ENCODE measurements around the gene CRACR2A.
A peak's percentile ranks its signal among the peaks of the same experiment; 100 is the strongest.

The CRACR2A gene

DNA sequence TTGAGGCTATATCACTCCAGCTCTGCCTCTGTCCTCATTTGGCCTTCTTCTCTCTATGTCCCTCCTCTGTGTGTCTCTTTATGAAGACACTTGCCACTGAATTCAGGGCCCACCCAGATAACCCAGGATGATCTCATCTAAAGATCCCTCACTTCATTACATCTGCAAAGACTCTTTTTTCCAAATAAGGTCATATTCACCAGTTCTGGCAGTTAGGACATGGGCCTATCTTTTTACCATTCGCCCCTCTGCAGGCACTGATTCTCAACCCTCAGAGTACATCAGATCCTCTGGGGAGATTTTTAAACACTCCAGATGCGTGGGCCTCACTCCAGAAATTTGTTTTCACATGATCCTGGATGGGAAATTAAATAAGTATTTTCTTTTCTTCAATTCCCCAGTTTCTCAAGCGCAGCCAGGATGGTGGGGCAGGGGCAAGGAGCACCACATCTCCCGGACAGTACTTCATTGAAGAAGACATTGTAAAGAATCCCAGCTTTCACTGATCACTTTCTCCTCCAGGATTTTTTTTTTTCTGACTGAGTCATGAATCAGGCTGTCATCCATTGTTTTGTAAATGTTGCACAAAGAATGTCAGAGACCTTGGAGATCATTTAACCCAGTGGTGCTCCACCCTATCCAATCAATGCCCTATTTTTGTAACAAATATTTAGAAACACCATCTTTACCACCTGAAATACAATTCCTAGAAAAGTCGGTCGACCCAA lies 27.4 kb downstream of the CRACR2A start:
- DNase-seq (ENCODE audit: low read depth): no peak

DNA sequence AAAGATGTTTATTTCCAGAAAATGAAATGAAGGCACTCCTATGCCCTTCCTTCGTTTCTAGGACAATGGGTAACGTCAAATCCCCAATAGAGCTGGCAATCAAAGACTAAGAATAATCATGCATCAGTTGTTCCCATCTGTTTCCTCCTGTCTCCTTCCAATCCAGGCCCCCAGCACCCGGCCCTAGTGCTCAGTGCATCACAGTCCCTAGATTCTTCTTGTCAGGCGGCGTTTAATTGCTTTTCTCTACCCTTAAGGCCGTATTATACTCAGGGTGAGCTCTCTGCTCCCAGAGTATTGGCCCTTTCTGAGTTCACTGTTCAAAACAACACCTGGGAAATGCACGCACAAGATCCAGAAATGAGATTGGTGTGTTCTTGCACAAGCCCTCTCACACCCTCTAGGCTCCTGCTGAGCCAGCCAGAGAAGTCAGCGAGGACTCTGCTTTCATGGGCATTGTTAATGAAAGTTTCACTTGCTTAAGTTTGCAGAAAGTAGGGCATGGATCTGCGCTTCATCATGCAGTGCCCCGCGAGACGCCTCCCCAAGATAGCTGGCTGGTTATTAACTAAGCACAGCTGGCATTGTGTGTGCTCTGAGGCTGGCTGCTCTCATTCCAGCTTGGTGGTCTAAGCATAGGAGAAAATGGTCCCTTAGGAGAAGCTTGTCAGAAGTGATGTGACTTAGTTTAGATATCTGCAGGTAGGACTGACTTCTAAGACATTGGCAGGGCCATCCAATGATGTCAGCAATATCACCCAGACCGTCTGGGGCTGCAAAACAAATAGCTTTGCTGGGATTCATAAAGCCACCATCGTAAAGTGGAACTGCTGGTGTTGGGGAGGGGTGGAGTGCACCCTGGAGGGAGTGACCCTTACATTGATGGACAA lies 28.7 kb downstream of the CRACR2A start:
- DNase-seq (ENCODE audit: low read depth): no peak

DNA sequence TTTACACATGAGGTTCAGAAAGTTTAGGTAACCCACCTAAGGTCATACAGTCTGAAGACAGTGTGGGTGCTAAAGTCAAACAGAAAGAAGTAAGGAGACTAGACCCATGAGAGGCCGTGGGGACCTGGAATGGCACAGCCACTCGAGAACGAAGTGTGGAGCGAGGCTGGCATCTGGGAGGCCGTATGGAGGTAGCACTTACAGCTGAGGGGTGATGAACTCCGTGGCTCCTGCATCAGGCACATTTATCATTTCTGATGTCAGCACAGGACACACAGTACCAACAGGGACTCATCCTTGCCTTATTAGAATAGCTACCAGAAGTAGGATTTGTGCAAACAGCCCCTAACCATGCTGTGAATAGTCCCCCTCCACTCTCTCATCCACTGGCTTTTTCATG lies 30.5 kb downstream of the CRACR2A start:
- DNase-seq (ENCODE audit: low read depth): no peak

- DNase-seq (ENCODE audit: low read depth): no peak
Measured at GRCh38 chr12:3720772-3721171, 32.1 kb downstream of the CRACR2A start.

- DNase-seq (ENCODE audit: low read depth): no peak
Measured at GRCh38 chr12:3718100-3718499, 34.8 kb downstream of the CRACR2A start.

GRCh38 chr12:3717283-3717898 lies 35.5 kb downstream of the CRACR2A start:
- DNase-seq (ENCODE audit: low read depth): no peak

DNA sequence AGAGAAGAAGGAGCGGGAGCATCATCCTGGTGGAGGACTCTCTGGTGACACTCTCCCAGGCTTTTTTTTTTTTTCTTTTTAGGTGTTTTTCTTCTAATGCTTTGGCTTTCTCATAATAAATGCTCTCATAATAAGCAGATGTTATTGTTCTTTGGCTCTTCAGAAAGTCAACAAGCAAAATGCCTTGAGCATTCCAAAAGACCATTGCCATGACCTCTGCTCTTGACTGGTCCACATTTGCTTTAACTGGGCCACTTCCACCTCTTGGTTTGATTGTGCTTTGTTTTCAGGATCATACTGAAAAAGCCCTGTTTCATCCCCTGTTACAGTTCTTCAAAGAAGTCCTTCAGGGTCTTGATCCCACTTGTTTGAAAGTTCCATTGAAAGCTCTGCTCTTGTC lies 36.9 kb downstream of the CRACR2A start:
- DNase-seq (ENCODE audit: low read depth): no peak

- no peak for DNase-seq (ENCODE audit: low read depth)
Measured at GRCh38 chr12:3713947-3714346, 39.0 kb downstream of the CRACR2A start.

DNA sequence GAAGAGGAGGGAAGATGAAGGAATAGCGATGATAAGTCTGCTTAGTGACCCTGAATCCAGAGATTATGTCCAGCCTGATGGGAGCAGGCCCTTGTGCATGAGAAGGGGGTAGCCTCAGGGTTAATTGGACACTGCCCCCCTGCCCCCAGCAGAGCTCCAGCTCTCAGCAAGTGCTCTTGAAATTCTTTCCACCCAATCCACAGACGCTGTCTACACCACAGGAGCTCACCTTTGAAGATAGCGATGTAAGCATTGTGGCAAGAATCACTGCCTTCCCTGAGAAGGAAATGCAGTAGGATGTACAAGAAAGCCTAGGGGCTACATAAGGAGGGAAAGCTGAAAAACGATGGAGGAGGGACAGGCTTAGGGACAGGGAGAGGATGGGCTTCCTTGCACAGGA lies 39.4 kb downstream of the CRACR2A start:
- no peak for DNase-seq (ENCODE audit: low read depth)

DNA sequence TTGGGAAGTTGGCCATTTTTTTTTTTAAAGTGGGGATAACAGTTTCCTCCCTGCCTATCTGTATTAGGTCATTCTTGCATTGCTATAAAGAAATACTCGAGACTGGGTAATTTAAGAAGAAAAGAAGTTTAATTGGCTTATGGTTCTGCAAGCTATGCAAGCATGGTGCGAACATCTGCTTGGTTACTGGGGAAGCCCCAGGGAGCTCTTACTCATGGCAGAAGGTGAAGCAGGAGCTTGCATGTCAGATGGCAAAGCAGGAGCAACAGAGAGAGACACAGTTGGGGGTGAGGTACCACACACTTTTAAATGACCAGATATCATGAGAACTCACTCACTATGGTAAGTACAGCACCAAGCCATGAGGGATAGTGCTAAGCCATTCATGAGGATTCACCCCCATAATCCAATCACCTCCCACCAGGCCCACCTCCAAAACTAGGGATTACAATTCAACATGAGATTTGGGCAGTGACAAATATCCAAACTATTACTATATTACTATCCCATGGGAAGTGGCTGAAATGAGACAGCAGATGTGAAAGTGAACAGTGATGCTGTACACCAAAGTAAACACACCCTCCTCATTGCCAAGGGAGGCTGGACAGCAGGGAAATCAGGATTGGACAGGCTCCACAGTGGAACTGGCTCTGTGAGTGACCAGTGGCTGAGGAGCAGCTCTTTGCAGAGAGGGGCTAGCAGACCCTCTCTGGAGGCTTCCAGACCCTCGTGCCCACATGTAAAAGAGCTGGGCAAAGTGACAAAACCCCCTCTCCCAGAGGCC lies 40.5 kb downstream of the CRACR2A start:
- DNase-seq (ENCODE audit: low read depth): no peak

DNA sequence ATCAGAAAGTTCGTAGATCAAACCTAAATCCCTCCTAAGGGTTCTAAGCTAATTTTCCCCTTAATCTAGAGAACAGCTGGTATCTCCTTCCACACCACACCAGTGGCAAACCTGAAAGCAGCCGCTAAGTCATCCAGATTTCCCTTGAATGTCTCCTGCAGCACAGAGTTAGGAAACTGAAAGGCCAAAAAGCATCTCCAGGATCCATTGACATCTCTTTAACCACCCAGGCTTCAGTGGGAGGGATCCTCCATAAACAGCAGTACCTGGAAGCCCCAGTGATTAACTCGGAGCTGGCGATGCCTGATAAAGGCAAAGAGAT lies 47.6 kb downstream of the CRACR2A start:
- no peak for DNase-seq (ENCODE audit: low read depth)

- no peak for DNase-seq (ENCODE audit: low read depth)
Measured at GRCh38 chr12:3704512-3705353, 48.2 kb downstream of the CRACR2A start.

DNA sequence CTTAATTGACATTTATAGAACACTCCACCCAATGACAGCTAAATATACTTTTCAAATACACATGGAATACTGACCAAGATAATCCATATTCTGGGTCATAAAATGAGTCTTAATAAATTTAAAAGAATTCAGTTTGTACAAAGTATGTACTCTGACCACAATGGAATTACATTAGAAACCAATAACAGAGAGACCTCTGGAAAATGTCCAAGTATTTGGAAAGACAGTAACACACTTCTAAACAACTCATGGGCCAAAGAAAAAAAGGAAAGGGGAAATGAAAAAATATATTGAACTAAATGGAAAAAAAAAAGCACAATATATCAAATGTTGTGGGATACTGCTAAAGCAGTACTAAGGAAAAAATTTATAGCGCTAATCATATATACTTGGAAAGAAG lies 52.0 kb downstream of the CRACR2A start:
- peak; percentile 27 for DNase-seq (ENCODE audit: low read depth)

DNA sequence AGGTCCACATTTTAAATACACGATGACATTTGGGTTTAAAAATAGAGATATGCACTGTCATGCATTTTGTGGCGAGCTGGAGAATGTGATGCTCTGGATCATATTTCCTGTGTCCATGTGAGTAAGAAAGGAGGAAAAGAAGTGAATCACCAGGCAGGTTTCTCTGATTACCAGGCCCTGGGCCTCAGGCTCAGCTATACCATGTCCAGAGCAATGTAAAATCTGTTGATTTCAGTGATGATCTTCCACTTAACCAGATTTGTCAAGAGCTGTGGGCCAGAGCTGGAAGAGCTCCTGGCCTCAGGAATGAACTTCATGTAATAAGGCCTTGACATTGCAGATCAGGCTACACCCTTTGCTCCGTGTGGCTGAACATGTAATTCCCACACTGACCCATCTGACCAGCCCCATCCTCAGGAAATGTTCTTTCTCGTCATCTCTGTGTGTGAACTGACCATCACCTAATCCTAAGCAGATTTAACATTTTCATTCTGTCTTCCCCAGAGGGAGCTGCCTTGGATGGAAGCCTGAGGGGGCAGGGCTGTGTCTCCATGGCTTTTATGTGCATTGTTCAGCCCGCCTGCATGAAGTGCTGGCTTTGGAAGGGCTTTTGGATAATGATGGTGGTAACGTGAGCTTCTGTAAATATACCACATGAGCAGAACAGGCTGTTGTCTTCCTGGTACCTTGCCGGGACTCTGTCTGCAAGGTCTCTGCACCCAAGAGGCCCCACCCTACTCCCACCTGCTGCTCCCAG lies 54.5 kb downstream of the CRACR2A start:
- DNase-seq (ENCODE audit: low read depth): peak; percentile 88

DNA sequence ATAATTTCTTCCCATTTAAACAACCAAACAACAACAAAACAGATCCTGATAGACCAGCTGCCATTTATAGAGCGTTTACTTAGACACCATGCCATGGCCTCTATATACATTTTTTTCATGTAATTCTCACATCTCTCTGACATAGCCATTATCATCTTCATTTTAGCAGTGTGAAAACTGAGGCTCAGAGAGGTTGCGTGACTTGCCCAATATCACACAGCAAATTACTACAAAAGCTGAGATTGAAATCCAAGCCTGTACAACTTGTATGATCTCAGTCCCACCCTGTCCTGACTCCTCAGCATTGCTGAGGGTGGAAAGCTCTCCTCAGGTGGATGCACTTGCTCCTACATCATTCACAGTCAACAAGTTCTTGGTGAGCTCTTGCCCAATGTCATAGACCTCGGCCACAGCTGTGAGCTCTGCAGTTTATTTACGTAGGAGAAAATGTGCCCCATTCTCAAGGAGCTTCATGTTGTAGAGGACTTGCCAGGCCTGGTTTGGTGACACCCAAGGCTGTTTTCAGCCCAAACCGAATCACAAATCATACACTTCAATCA lies 55.5 kb downstream of the CRACR2A start:
- DNase-seq (ENCODE audit: low read depth): no peak

GRCh38 chr12:3694673-3695072 lies 58.2 kb downstream of the CRACR2A start:
- DNase-seq (ENCODE audit: low read depth): no peak

DNA sequence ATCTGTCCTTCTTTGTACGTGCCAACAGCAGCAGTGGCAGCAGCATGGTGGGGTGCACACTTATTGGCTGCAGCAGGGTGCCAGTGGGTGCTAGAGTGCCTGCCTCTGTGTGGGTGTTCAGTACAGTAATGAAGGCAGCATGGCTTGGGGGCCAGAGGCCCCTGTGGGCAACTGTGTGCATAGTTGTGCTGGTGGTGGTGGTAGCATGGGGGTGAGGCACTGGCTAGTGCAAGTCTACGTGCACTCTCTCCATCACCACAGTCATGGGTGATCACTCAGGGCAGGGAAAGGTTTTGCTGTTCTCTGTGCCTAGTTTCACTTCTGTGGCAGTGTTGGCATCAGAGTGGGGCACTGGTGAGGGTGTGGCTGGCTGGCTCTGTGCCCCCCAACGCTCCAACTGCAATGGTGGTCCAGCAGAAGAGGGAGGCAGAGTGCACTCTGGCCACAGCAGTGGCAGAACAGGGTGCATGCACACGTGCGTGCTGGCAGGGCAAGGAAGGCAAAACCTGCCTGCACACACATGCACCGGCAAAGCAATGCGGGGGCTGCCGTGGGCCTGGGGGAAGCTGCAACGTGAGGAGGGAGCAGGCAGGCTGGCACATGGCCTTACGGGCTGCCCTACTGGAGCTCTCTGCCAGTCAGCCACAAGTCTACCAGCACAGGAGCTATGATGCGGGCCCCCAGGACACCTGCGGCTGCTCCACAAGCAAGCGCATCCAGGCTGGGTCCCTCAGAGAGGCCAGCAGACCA lies 60.1 kb downstream of the CRACR2A start:
- no peak for DNase-seq (ENCODE audit: low read depth)

- DNase-seq (ENCODE audit: low read depth): no peak
Measured at GRCh38 chr12:3686463-3686862, 66.4 kb downstream of the CRACR2A start.

GRCh38 chr12:3685830-3686229 lies 67.1 kb downstream of the CRACR2A start:
- no peak for DNase-seq (ENCODE audit: low read depth)

Measured in HS-27A (cell line).